Measurements from ENCODE around the gene JAK1. TPM values are rescaled to one million over a fixed set of nuclear protein-coding genes. Genes with fewer than 3 reads are reported as not detected.

The JAK1 gene
- total RNA-seq, 1 experiment from 2014 or later = 138 TPM

DNA sequence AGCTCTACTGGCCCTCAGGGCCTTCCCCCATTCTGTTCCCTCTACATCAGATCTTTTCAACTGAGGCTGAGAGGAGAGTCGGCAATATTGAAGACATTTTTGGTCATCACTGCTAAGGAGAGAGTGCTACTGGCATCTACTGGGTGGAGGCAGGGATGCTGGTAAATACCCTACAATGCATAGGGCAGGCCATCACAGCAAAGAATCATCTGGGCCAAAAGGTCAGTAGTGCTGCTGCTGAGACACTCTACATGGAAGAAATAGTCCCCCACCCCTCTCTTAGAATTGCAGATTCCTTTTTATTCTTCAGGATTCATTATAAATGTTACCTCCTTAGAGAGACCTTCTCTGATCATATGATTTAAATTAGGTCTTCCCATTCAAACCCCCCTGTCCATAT is 94.3 kb downstream of the JAK1 start:
- ChIA-PET CTCF (no interaction called here), POLR2A (no interaction called here)
- Histone ChIP-seq H3K9me3 (ENCODE audit: control insufficient read depth, insufficient read depth, low read depth, low read length) (no peaks in the 10 kb centered on the region), H3K27me3 (ENCODE audit: control insufficient read depth, insufficient read depth, low read length) (no peaks in the 10 kb centered on the region), H3K36me3 (ENCODE audit: control insufficient read depth, insufficient read depth, low read length) (peaks cover under 1% of the 10 kb centered on the region), H3K4me3 (ENCODE audit: low read depth in 2 of 2, low read length in 2 of 2) (no peak overlapping the region), H3K4me1 (ENCODE audit: control insufficient read depth, insufficient read depth, low read length) (no peaks in the 10 kb centered on the region), H3K27ac (ENCODE audit: low read length) (no peak overlapping the region)
- DNase-seq (ENCODE audit: low read depth, low spot score) = no peak
- intact Hi-C loops (cut with micrococcal nuclease; ENCODE audit: unreplicated experiment) (no loop called here), in situ Hi-C loops (cut with HindIII; ENCODE audit: low pct_unique_long_range_greater_than_20kb, low sequenced_read_pairs) (no loop called here)
- no peak for ATAC-seq
- TF ChIP-seq, protein P1, sequence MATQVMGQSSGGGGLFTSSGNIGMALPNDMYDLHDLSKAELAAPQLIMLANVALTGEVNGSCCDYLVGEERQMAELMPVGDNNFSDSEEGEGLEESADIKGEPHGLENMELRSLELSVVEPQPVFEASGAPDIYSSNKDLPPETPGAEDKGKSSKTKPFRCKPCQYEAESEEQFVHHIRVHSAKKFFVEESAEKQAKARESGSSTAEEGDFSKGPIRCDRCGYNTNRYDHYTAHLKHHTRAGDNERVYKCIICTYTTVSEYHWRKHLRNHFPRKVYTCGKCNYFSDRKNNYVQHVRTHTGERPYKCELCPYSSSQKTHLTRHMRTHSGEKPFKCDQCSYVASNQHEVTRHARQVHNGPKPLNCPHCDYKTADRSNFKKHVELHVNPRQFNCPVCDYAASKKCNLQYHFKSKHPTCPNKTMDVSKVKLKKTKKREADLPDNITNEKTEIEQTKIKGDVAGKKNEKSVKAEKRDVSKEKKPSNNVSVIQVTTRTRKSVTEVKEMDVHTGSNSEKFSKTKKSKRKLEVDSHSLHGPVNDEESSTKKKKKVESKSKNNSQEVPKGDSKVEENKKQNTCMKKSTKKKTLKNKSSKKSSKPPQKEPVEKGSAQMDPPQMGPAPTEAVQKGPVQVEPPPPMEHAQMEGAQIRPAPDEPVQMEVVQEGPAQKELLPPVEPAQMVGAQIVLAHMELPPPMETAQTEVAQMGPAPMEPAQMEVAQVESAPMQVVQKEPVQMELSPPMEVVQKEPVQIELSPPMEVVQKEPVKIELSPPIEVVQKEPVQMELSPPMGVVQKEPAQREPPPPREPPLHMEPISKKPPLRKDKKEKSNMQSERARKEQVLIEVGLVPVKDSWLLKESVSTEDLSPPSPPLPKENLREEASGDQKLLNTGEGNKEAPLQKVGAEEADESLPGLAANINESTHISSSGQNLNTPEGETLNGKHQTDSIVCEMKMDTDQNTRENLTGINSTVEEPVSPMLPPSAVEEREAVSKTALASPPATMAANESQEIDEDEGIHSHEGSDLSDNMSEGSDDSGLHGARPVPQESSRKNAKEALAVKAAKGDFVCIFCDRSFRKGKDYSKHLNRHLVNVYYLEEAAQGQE (IDR thresholded peaks at IDR 0.05; ENCODE audit: insufficient read depth in 1 of 2, low read depth in 2 of 2, low read length in 1 of 2) = no peak
- TF ChIP-seq TCF7L2 (IDR thresholded peaks at IDR 0.05; ENCODE audit: low read depth, low read length) (no peak), POLR2AphosphoS5 (IDR thresholded peaks at IDR 0.05; ENCODE audit: low read depth, low read length) (no peak)
- TF ChIP-seq, protein P2, sequence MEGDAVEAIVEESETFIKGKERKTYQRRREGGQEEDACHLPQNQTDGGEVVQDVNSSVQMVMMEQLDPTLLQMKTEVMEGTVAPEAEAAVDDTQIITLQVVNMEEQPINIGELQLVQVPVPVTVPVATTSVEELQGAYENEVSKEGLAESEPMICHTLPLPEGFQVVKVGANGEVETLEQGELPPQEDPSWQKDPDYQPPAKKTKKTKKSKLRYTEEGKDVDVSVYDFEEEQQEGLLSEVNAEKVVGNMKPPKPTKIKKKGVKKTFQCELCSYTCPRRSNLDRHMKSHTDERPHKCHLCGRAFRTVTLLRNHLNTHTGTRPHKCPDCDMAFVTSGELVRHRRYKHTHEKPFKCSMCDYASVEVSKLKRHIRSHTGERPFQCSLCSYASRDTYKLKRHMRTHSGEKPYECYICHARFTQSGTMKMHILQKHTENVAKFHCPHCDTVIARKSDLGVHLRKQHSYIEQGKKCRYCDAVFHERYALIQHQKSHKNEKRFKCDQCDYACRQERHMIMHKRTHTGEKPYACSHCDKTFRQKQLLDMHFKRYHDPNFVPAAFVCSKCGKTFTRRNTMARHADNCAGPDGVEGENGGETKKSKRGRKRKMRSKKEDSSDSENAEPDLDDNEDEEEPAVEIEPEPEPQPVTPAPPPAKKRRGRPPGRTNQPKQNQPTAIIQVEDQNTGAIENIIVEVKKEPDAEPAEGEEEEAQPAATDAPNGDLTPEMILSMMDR (IDR thresholded peaks at IDR 0.05) = no peak
- BruUV-seq (replicated peaks) = no TSS peak

DNA sequence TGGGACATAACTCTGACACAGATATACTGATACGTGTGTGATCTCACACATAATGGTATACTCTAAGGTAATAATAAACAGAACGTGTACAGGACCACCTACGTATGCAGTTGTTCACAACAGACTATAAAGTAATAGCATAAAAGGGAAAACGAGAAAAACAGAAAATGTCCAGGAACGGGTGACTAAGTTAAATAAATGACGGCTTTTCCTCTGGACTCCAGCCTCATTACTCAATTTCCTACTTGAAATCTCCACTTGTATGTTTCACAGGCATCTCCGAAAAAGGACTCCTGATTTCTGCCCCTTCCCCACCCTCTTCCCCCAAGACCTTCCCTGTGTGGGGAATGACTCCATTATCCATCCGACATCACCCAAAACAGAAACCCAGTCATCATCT is 95.1 kb downstream of the JAK1 start:
- H3K27ac ChIP-seq (ENCODE audit: low read length) = no peak overlapping the region

More for the DNA sequence above, 95.1 kb downstream of the JAK1 start:
- Histone ChIP-seq H3K27me3 (ENCODE audit: control insufficient read depth, insufficient read depth, low read length) (no peaks in the 10 kb centered on the region), H3K36me3 (ENCODE audit: control insufficient read depth, insufficient read depth, low read length) (peaks cover 3% of the 10 kb centered on the region), H3K9me3 (ENCODE audit: control insufficient read depth, insufficient read depth, low read depth, low read length) (no peaks in the 10 kb centered on the region), H3K4me1 (ENCODE audit: control insufficient read depth, insufficient read depth, low read length) (no peaks in the 10 kb centered on the region), H3K4me3 (ENCODE audit: low read depth in 2 of 2, low read length in 2 of 2) (no peak overlapping the region)
- in situ Hi-C loops (cut with HindIII; ENCODE audit: low pct_unique_long_range_greater_than_20kb, low sequenced_read_pairs) (no loop called here), intact Hi-C loops (cut with micrococcal nuclease; ENCODE audit: unreplicated experiment) (no loop called here)
- no TSS peak for BruUV-seq (replicated peaks)
- ATAC-seq (no peak), DNase-seq (ENCODE audit: low read depth, low spot score) (no peak)
- POLR2A ChIA-PET = no interaction called here
- CTCF ChIA-PET = no interaction called here
- TF ChIP-seq, protein P2 (IDR thresholded peaks at IDR 0.05) = no peak
- TF ChIP-seq POLR2AphosphoS5 (IDR thresholded peaks at IDR 0.05; ENCODE audit: low read depth, low read length) = no peak
- TF ChIP-seq TCF7L2 (IDR thresholded peaks at IDR 0.05; ENCODE audit: low read depth, low read length) = no peak
- TF ChIP-seq SIN3A (IDR thresholded peaks at IDR 0.05; ENCODE audit: borderline replicate concordance, insufficient read depth, low read depth, low read length) = no peak
- TF ChIP-seq, protein P1 (IDR thresholded peaks at IDR 0.05; ENCODE audit: insufficient read depth in 1 of 2, low read depth in 2 of 2, low read length in 1 of 2) = no peak

Measured in Panc1 (cell line).